Keratinocyte (primary cell): ENCODE results near the gene IFI27L2.

Experiments used
- CTCF ChIP-seq, 3 experiments: IDR thresholded peaks in 1 of 3; conservative IDR thresholded peaks in 1 of 3; optimal IDR thresholded peaks in 1 of 3; 2 replicates in 2 of 3; 3 replicates in 1 of 3; pipeline versions ENCODE3 to v1.5.1; 2011; ENCODE audit warnings: low read length in 3 of 3, mild to moderate bottlenecking in 3 of 3, moderate library complexity in 2 of 3, control low read depth in 1 of 3, inconsistent platforms in 1 of 3; ENCODE audit not compliant: insufficient read depth in 2 of 3; ENCODE audit errors: extremely low read depth in 1 of 3
- EZH2 ChIP-seq: IDR thresholded peaks from one replicate; pipeline ENCODE4 v1.6.1; 2012; ENCODE audit warnings: inconsistent platforms, mild to moderate bottlenecking, low read length, moderate library complexity

GRCh38 chr14:94152676-94153075, 23.3 kb upstream of the IFI27L2 start:
- TF ChIP-seq CTCF (optimal IDR thresholded peaks at IDR 0.05 in 1 of 3, IDR thresholded peaks at IDR 0.05 in 1 of 3, conservative IDR thresholded peaks at IDR 0.05 in 1 of 3; ENCODE audit: extremely low read depth in 1 of 3, insufficient read depth in 2 of 3, low read length in 3 of 3) (no peak), EZH2 (no peak)
